Hepatocyte (in vitro differentiated cells): ENCODE data around the gene PTAFR.

ENCODE experiments used
- EZH2 ChIP-seq: fragments of 200-600 bp; sonication (generic); IDR thresholded peaks from 2 replicates; pipeline ENCODE4 v1.6.1; 2016; ENCODE audit warnings: antibody characterized with exemption, mild to moderate bottlenecking, borderline replicate concordance
- EZH2phosphoT487 ChIP-seq: fragments of 200-600 bp; sonication (generic); IDR thresholded peaks from one replicate; pipeline ENCODE4 v1.6.1; 2018; ENCODE audit warnings: antibody characterized with exemption, mild to moderate bottlenecking, low read depth, moderate library complexity; ENCODE audit not compliant: unreplicated experiment, severe bottlenecking
- TF ChIP-seq, protein P1 (sequence below): fragments of 200-600 bp; sonication (generic); IDR thresholded peaks from 2 replicates; pipeline ENCODE4 v1.5.1; 2016; ENCODE audit warnings: antibody characterized with exemption, mild to moderate bottlenecking; ENCODE audit not compliant: poor library complexity

DNA sequence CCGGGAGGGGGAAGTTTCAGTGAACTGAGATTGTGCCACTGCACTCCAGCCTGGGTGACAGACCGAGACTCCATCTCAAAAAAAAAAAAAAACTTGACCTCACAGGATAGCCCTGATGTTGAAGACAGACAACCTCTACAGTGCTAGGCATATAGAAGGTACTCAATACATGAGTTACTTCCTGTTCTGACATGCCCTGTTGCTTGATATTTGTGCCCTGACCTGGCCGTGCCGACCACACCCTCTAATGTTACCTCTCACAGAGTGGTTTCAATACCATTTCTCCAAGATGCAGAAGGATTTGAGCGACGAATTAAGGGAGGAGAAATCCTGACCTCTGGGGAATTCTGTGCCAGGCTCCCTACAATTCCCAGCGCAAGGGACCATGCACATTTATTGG, 5.2 kb downstream of the PTAFR start:
- TF ChIP-seq, protein P1, sequence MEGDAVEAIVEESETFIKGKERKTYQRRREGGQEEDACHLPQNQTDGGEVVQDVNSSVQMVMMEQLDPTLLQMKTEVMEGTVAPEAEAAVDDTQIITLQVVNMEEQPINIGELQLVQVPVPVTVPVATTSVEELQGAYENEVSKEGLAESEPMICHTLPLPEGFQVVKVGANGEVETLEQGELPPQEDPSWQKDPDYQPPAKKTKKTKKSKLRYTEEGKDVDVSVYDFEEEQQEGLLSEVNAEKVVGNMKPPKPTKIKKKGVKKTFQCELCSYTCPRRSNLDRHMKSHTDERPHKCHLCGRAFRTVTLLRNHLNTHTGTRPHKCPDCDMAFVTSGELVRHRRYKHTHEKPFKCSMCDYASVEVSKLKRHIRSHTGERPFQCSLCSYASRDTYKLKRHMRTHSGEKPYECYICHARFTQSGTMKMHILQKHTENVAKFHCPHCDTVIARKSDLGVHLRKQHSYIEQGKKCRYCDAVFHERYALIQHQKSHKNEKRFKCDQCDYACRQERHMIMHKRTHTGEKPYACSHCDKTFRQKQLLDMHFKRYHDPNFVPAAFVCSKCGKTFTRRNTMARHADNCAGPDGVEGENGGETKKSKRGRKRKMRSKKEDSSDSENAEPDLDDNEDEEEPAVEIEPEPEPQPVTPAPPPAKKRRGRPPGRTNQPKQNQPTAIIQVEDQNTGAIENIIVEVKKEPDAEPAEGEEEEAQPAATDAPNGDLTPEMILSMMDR, result no peak
- no peak for TF ChIP-seq EZH2phosphoT487
- TF ChIP-seq EZH2, result no peak
